Raji (cell line): ENCODE results near the gene FTO.

ENCODE experiments used
- POLR2A ChIP-seq: IDR thresholded peaks from 2 replicates; pipeline ENCODE4 v1.6.1; 2011; ENCODE audit warnings: low read depth, low read length, control low read depth; ENCODE audit not compliant: insufficient read depth

The FTO gene

DNA sequence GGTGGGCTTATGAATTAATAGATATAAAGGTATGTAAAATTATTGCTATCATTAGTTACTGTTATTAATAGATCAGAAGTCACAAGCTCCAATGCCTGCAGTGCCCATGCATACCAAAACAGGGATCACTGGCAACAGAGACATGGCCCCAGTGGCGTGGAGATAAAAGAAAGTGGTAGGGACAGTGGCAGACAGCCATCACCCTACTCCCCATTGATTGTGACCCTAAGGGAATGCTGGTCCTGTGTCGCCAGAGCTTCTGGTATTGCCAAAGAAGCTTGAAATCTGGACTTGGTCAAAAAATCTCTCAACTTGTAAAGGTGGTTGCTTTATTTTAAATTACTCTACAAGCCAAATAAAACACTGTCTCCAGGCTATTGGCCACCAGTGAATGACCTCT is 303.5 kb downstream of the FTO start:
- TF ChIP-seq POLR2A = no peak

DNA sequence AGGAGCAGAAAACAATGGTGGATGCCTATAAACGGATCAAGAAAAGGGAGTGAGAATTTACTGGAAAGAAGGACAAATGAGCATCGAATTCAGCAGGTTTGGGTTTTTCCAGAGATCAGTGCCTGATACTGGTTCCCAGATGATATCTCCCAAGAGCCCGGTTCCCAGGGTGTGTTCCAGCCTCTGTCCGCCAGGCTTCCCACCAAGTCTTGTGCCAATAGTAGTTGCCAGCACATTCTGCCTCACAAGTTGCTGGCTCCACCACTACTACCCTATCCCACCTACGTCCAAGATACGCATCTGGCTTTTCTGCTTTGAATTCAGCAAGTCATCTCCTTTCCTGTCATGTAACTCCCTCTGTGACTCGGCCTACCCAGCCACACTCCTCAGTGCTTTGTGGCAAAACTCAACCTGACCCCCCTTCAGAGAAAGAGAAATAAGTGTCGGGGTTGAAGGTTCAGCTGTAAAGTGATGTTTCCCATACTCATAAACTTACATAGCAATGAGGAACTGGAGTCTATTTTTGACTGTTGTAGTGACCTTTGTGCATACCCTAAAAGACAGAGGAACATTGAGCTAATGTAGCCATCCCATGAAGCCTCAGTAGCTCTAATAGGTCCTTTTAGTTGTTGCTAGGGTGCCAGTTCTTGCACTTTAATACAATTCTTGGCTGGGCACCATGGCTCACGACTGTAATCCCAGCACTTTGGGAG is 305.7 kb downstream of the FTO start:
- TF ChIP-seq POLR2A = no peak

GRCh38 chr16:54015147-54015546 is 311.2 kb downstream of the FTO start:
- TF ChIP-seq POLR2A = no peak

DNA sequence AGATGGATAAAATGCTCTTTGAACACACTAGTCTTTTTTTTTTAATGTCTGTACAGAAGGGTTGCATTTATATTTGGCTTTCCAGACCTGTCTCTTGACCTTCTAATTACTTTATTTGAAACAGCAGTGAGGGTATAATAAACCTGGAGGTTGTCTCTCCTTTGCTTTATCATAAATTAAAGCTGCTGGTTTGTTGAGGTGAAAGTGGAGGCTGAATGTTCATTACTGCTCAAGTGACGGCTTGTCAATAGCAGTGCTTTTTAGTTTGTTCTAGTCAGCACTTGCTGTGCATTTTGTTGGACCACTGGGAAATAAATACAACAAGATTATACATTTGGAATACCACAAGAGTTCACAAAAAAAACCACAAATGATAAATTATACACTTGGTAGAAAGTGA is 318.4 kb downstream of the FTO start:
- no peak for TF ChIP-seq POLR2A

- no peak for TF ChIP-seq POLR2A
These were observed 322.5 kb downstream of the FTO start for GRCh38 chr16:54026456-54026855.

- TF ChIP-seq POLR2A = no peak
These were observed 323.1 kb downstream of the FTO start for GRCh38 chr16:54027062-54027461.

- no peak for TF ChIP-seq POLR2A
These were observed 323.6 kb downstream of the FTO start for GRCh38 chr16:54027558-54027957.

- TF ChIP-seq POLR2A = no peak
These were observed 324.0 kb downstream of the FTO start for GRCh38 chr16:54027995-54028394.

GRCh38 chr16:54030451-54030850 is 326.5 kb downstream of the FTO start:
- TF ChIP-seq POLR2A = no peak

DNA sequence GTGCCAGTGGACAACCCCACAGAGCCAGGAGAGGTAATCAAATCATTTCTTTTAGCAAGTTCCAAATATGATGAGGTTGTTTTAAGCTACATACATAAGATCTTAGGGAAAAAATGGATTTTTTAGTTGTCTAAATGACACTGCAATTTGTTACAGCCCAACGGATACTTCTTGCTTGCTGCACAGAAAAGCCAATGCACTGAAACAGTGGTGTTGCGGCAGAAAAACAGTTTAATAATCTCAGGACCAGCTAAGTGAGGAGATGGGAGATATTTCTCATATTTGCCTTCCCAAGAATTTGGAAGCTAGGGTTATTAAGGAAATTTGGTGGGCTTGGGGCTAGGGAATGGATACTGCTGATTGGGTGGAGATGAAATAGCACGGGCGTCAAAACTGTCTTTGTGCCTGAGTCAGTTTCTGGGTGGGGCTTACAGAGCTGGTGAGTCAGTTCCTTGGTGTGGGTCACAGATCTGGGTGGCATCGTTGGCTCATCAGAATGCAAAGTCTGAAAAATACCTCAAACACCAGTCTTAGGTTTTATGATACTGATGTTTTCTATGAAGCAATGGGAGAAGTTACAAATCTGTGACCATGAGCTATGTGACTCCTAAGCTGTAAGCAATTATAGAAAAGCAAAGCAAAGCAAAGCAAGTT is 327.3 kb downstream of the FTO start:
- TF ChIP-seq POLR2A = no peak

DNA sequence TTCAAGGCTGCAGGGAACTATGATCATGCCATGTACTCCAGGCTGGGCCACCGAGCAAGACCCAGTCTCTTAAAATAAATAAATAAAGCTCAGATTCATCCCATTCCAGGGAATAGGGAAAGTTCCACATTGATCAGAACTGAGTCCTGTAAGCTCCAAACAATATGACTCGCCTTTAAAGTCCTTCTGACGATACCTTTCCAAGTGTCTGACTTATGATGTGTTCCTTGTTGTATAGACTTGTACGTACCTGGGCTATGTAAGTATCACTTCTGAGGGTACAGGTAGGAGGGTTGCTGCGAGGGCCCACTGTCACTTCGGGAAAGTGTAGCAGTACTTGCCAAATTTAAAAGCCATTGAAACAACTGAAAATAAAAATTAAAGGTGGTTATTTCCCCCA is 329.8 kb downstream of the FTO start:
- no peak for TF ChIP-seq POLR2A

DNA sequence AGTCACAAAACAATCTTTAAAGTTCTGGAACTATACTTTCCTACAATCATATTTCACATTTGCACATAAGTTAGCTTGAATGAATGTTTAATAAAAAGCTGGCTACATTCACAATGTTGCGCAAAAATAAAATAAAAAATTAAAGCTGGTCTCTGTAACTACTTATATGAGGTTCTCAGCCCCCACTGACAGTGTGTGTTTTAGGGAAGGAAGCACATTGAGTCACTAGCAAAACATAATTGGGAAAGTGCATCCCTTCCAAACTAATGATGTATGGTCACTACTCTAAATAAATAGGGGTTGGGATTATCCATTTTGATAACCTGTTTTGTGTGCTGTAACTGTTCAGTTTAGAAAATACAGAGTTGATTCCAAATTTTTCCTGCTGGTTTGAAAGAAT is 330.7 kb downstream of the FTO start:
- TF ChIP-seq POLR2A = no peak

- TF ChIP-seq POLR2A = no peak
These were observed 336.5 kb downstream of the FTO start for GRCh38 chr16:54040480-54040879.

DNA sequence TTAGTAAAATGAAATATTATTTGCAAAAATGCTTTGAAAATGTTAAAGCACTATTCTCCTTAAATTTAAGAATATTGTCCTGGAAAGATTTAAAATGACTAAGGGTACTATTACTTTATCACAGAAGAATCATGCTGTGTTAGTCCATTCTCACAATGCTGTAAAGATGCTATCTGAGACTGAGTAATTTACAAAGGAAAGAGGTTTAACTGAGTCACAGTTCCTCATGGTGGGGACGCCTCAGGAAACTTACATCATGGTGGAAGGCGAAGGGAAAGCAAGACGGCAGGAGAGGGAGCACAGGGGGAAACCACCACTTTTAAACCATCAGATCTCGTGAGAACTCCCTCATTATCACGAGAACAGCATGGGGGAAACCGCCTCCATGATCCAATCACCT is 337.0 kb downstream of the FTO start:
- TF ChIP-seq POLR2A = no peak

DNA sequence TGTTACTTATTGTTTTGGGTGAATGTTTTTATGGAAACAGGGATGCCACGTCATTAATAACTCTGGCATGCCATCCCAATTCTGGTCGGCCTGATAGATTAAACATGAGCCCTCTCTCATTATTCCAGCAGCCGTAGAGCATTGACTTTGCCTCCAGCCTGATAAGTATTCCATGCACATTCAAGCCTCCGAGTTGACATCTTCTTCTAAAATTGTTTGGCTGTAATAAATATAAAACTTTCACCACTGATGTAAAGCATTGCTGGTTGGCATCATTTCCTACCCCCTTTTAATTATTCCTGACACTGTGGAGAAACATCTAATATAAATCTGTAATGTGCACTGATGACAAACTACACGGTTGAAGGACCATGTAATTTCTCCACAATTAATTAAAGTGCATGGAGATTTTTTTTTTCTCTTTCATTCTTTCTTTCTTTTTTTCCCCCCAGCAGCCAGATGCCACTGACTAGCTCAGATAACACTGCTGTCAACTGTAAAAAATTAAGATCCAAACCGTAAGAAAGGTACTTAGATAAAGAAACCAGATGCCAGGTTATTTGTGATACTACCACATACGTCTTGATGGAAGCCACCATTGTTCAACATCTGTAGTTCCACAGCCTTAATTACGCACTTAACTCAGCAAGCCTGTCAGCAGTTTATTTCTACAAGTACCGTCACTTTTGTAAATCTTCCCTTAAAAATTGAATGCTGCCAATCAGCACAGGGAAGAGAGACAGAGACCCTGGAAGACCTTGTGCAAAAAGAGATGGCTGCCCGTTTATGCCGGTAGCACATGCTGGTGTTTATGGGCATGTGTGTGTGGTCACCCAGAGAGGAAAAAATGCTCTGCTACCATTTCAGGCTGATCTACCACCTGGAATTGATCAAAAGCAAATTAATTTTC is 344.9 kb downstream of the FTO start:
- no peak for TF ChIP-seq POLR2A
